HepG2 (cell line): Measurements from ENCODE around the gene SERPINA6. TPM values are rescaled to one million over a fixed set of nuclear protein-coding genes. Genes with fewer than 3 reads are reported as not detected.
A peak's percentile ranks its signal among the peaks of the same experiment; 100 is the strongest.

Source experiments
- ARID2 ChIP-seq: sonication (generic); formaldehyde crosslinking; IDR thresholded peaks from 2 replicates; pipeline ENCODE4 v1.8.1; 2022; ENCODE audit warnings: mild to moderate bottlenecking, missing genetic modification reagents, borderline replicate concordance
- ARNT ChIP-seq: fragments of 450-650 bp; IDR thresholded peaks from 2 replicates; pipeline ENCODE4 v1.6.1; 2017
- BCLAF1 ChIP-seq: fragments of 450-650 bp; IDR thresholded peaks from 2 replicates; pipeline ENCODE4 v1.6.1; 2017; ENCODE audit warnings: mild to moderate bottlenecking
- DZIP1 ChIP-seq: sonication (generic); formaldehyde crosslinking; IDR thresholded peaks from 2 replicates; pipeline ENCODE4 v1.5.0; 2020; ENCODE audit warnings: mild to moderate bottlenecking, missing genetic modification reagents
- HHEX ChIP-seq: IDR thresholded peaks from 2 replicates; pipeline ENCODE4 v1.6.1; 2016; ENCODE audit warnings: control low read depth
- ISX ChIP-seq: sonication (generic); formaldehyde crosslinking; conservative IDR thresholded peaks from 2 replicates; pipeline ENCODE4 v1.5.0; 2020; ENCODE audit warnings: missing genetic modification reagents
- JARID2 ChIP-seq: sonication (generic); formaldehyde crosslinking; IDR thresholded peaks from 2 replicates; pipeline ENCODE4 v1.8.1; 2023; ENCODE audit warnings: missing genetic modification reagents, inconsistent platforms; ENCODE audit not compliant: insufficient replicate concordance
- KAT7 ChIP-seq: IDR thresholded peaks from 2 replicates; pipeline ENCODE4 v1.6.1; 2018; ENCODE audit warnings: borderline replicate concordance, missing compliant biosample characterization
- KLF6 ChIP-seq: IDR thresholded peaks from 2 replicates; pipeline ENCODE4 v1.8.0; 2016; ENCODE audit warnings: missing biosample characterization, missing genetic modification reagents
- MBNL3 ChIP-seq: fragments of 250-450 bp; sonication (Bioruptor Pico); conservative IDR thresholded peaks from 2 replicates; pipeline ENCODE4 v1.8.0; 2022; ENCODE audit warnings: mild to moderate bottlenecking, inconsistent platforms
- MTA3 ChIP-seq: sonication (generic); formaldehyde crosslinking; IDR thresholded peaks from 2 replicates; pipeline ENCODE4 v1.4.0; 2020; ENCODE audit warnings: missing genetic modification reagents
- MYC ChIP-seq: sonication (generic); formaldehyde crosslinking; IDR thresholded peaks from 2 replicates; pipeline ENCODE4 v1.9.0; 2021; ENCODE audit warnings: missing genetic modification reagents, borderline replicate concordance
- NFRKB ChIP-seq: fragments of 450-650 bp; IDR thresholded peaks from 2 replicates; pipeline ENCODE4 v1.6.1; 2017
- PAXIP1 ChIP-seq: sonication (generic); formaldehyde crosslinking; conservative IDR thresholded peaks from 2 replicates; pipeline ENCODE4 v1.4.0; 2020; ENCODE audit warnings: mild to moderate bottlenecking, missing genetic modification reagents, moderate library complexity
- SKI ChIP-seq: fragments of 450-650 bp; IDR thresholded peaks from one replicate; pipeline ENCODE4 v1.6.1; 2018; ENCODE audit warnings: mild to moderate bottlenecking; ENCODE audit not compliant: partially characterized antibody
- SMARCE1 ChIP-seq: fragments of 450-650 bp; IDR thresholded peaks from 2 replicates; pipeline ENCODE4 v1.6.1; 2017; ENCODE audit warnings: borderline replicate concordance
- ZNF235 ChIP-seq: sonication (generic); formaldehyde crosslinking; IDR thresholded peaks from 2 replicates; pipeline ENCODE4 v1.8.1; 2023; ENCODE audit warnings: mild to moderate bottlenecking, missing genetic modification reagents, borderline replicate concordance
- ZNF563 ChIP-seq: sonication (generic); formaldehyde crosslinking; IDR thresholded peaks from 2 replicates; pipeline ENCODE4 v1.8.0; 2022; ENCODE audit warnings: mild to moderate bottlenecking, moderate library complexity, missing genetic modification reagents
- ZNF614 ChIP-seq: IDR thresholded peaks from 2 replicates; pipeline ENCODE4 v1.6.1; 2018; ENCODE audit warnings: missing biosample characterization, missing genetic modification reagents, inconsistent platforms, borderline replicate concordance
- ZNF749 ChIP-seq: sonication (generic); formaldehyde crosslinking; IDR thresholded peaks from 2 replicates; pipeline ENCODE4 v1.8.0; 2022; ENCODE audit warnings: mild to moderate bottlenecking, missing genetic modification reagents, moderate library complexity, borderline replicate concordance
- ZNF891 ChIP-seq: sonication (generic); formaldehyde crosslinking; IDR thresholded peaks from 2 replicates; pipeline ENCODE4 v1.5.0; 2020; ENCODE audit warnings: mild to moderate bottlenecking, missing genetic modification reagents
- polyA plus RNA-seq, 8 experiments: library from polyadenylated mRNA; depleted of rRNA in 3 of 8; stranded (reverse) in 7 of 8; unstranded in 1 of 8; fragments of >200 nt; fragmentation: Illumina TruSeq in 4 of 8; extraction: Trizol in 4 of 8; gene quantifications; 2 replicates each; pipeline versions ENCODE4 v1.2.1 to v1.2.3, GENCODE V29; 2011 to 2016; ENCODE audit warnings: low read depth in 4 of 8, missing spikeins in 1 of 8, mixed read lengths in 1 of 8; ENCODE audit not compliant: insufficient read depth in 1 of 8
- total RNA-seq, 5 experiments: library from RNA; depleted of rRNA; stranded (reverse); fragments of >200 nt; fragmentation: Illumina TruSeq; extraction: Trizol; gene quantifications; 2 replicates each; pipeline ENCODE4 v1.2.3, GENCODE V29; 2016; ENCODE audit warnings: low read depth in 1 of 5
- TF ChIP-seq, protein P1 (sequence below): sonication (generic); formaldehyde crosslinking; IDR thresholded peaks from 2 replicates; pipeline ENCODE4 v1.4.0; 2020; ENCODE audit warnings: missing genetic modification reagents

SERPINA6 gene
- total and polyA plus RNA-seq, 2 of the 13 experiments (the other 11 are each of a cell fraction or from before 2014, with no cell fraction given) = 260 to 333 TPM

DNA sequence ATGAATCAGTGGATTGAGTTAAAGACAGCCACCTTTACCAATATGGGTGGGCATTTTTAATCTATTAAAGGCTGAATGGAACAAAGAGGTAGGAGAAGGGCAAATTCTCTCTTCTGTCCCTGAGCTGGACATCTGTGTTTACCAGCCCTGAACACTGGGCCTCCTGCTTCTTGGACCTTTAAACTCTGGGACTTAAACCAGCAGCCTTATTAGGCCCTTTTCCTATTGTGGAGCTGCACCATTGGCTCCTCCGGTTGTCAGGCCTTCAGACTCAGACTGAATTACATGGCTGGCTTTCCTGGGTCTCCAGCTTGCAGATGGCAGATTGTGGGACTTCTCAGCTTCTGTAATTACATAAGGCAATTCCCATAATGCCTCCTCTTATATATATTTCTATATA lies 6.4 kb downstream of the SERPINA6 start (continued):
- TF ChIP-seq PAXIP1 = 0 out of 2 replicates have a peak, but pooled peaks have one; percentile 41
- TF ChIP-seq HHEX (CRISPR knock-in tag) = no peak
- no peak for TF ChIP-seq MTA3 (CRISPR knock-in tag)
- no peak for TF ChIP-seq KAT7
- TF ChIP-seq ARNT = no peak
- no peak for TF ChIP-seq SKI
- TF ChIP-seq JARID2 (CRISPR knock-in tag) = no peak
- no peak for TF ChIP-seq MBNL3 (CRISPR knock-in tag)
- peak; percentile 8; the same call in 1 of the 2 replicates for TF ChIP-seq ZNF614
- no peak for TF ChIP-seq KLF6 (CRISPR knock-in tag)
- no peak for TF ChIP-seq MYC (CRISPR knock-in tag)
- no peak for TF ChIP-seq ZNF563
- TF ChIP-seq SMARCE1 = no peak
- no peak for TF ChIP-seq ARID2
- TF ChIP-seq, protein P1, sequence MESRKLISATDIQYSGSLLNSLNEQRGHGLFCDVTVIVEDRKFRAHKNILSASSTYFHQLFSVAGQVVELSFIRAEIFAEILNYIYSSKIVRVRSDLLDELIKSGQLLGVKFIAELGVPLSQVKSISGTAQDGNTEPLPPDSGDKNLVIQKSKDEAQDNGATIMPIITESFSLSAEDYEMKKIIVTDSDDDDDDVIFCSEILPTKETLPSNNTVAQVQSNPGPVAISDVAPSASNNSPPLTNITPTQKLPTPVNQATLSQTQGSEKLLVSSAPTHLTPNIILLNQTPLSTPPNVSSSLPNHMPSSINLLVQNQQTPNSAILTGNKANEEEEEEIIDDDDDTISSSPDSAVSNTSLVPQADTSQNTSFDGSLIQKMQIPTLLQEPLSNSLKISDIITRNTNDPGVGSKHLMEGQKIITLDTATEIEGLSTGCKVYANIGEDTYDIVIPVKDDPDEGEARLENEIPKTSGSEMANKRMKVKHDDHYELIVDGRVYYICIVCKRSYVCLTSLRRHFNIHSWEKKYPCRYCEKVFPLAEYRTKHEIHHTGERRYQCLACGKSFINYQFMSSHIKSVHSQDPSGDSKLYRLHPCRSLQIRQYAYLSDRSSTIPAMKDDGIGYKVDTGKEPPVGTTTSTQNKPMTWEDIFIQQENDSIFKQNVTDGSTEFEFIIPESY (CRISPR knock-in tag) = no peak
- TF ChIP-seq ISX (CRISPR knock-in tag) = no peak
- no peak for TF ChIP-seq ZNF235 (CRISPR knock-in tag)
- no peak for TF ChIP-seq BCLAF1
- no peak for TF ChIP-seq DZIP1 (CRISPR knock-in tag)
- TF ChIP-seq ZNF749 (CRISPR knock-in tag) = no peak
- TF ChIP-seq ZNF891 = no peak
- TF ChIP-seq NFRKB = no peak
